ENCODE results near the gene ACAD9.

The ACAD9 gene

GRCh38 chr3:128902426-128902825 lies 23.0 kb downstream of the ACAD9 start:
- no peak for DNase-seq (ENCODE audit: low read depth)
- no peak for TF ChIP-seq CTCF (IDR thresholded peaks at IDR 0.05; ENCODE audit: low read depth, low read length, missing control alignments)
- no peak overlapping the region for H3K4me3 ChIP-seq (ENCODE audit: low read depth, low read length)

GRCh38 chr3:128903501-128903900 lies 24.1 kb downstream of the ACAD9 start:
- no peak for TF ChIP-seq CTCF (IDR thresholded peaks at IDR 0.05; ENCODE audit: low read depth, low read length, missing control alignments)
- H3K4me3 ChIP-seq (ENCODE audit: low read depth, low read length), result no peak overlapping the region
- no peak for DNase-seq (ENCODE audit: low read depth)

- TF ChIP-seq CTCF (IDR thresholded peaks at IDR 0.05; ENCODE audit: low read depth, low read length, missing control alignments), result no peak
- no peak overlapping the region for H3K4me3 ChIP-seq (ENCODE audit: low read depth, low read length)
- DNase-seq (ENCODE audit: low read depth), result no peak
Measured at GRCh38 chr3:128906031-128906803, 26.8 kb downstream of the ACAD9 start.

- no peak for TF ChIP-seq CTCF (IDR thresholded peaks at IDR 0.05; ENCODE audit: low read depth, low read length, missing control alignments)
- no peak for DNase-seq (ENCODE audit: low read depth)
- no peak overlapping the region for H3K4me3 ChIP-seq (ENCODE audit: low read depth, low read length)
Measured at GRCh38 chr3:128906804-128907525, 27.5 kb downstream of the ACAD9 start.

- no peak for TF ChIP-seq CTCF (IDR thresholded peaks at IDR 0.05; ENCODE audit: low read depth, low read length, missing control alignments)
- no peak overlapping the region for H3K4me3 ChIP-seq (ENCODE audit: low read depth, low read length)
- no peak for DNase-seq (ENCODE audit: low read depth)
Measured at GRCh38 chr3:128907706-128908445, 28.5 kb downstream of the ACAD9 start.

- no peak for TF ChIP-seq CTCF (IDR thresholded peaks at IDR 0.05; ENCODE audit: low read depth, low read length, missing control alignments)
- DNase-seq (ENCODE audit: low read depth), result no peak
- H3K4me3 ChIP-seq (ENCODE audit: low read depth, low read length), result no peak overlapping the region
Measured at GRCh38 chr3:128908951-128909350, 29.5 kb downstream of the ACAD9 start.

All from GM12864 (cell line).